NCI-H1105 (cell line): ENCODE measurements around the gene TPTE.
"Not testable (repeated sequence)": the region's sequence is repeated elsewhere in the genome, so short reads cannot be mapped to it uniquely, and the experiment has no call there.

Experiments
- DNase-seq: peaks from one replicate; lab custom pipeline; 2025; lab: John Stamatoyannopoulos, UW

TPTE gene

GRCh38 chr21:10521091-10521598, at the start of gene TPTE:
TPTE (plus strand) TSS chr21:10521583; CDS start chr21:10538724, 17,141 bp downstream.
- peak; percentile 76 for DNase-seq

- not testable (repeated sequence) for DNase-seq
Measured at GRCh38 chr21:10471999-10472398, 49.4 kb upstream of the TPTE start.

DNA sequence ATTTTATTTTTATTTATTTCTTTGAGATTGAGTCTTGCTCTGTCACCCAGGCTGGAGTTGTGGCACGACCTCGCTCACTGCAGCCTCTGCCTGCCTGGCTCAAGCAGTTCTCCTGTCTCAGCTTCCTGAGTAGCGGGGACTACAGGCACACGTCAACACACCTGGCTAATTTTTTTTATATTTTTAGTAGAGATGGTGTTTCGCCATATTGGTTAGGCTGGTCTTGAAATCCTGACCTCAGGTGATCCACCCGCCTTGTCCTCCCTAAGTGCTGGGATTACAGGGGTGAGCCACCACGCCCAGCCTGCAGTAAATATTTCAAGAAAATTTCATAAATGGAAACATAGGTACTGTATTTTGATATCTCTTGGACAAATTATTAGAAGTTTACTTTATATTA, 43.6 kb upstream of the TPTE start:
- DNase-seq = not testable (repeated sequence)

DNA sequence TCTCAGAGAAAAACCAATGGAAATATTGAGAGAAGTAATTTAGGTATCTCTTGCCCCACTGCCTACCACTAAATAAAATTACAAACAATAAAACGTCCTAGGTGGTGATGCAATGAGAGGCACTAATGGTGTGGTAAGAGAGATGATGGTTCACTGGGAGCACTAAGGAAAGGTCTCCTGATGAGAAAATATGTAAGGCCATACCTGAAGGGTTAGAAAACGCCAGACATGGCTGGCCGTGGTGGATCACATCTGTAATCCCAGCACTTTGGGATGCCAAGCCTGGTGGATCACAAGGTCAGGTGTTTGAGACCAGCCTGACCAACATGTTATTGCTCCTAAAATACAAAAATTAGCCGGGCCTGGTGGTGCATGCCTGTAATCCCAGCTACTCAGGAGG, 41.5 kb upstream of the TPTE start:
- not testable (repeated sequence) for DNase-seq

DNA sequence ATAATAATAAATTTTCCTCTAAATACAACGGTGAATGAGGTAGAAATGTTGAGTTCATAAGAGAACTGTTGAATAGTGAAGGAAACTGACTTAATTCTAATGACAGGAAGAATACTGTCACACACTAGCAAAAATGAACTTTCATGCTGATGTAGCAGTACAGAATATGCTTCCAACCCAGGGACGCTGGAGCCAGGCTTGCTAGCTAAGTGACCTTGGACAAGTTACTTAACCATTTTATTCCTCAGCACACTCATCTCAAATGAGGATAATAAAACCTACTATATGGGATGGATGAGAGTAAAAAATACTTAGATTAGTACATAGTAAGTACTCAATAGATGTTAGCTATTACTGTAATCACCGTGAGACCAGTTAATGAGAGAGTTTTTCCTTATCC, 36.5 kb upstream of the TPTE start:
- DNase-seq = not testable (repeated sequence)

DNA sequence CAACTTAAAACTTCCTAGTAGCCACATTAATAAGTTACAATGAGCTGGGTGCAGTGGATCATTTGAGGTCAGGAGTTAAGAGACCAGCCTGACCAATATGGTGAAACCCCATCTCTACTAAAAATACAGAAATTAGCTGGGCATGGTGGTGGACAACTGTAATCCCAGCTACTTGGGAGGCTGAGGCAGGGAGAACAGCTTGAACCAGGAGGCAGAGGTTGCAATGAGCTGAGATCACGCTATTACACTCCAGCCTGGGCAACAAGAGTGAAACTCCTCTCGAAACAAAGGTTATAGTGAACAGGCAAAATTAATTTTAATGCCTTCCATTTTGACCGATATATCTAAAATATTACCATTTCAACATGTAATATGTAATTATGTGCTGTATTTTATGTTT, 30.9 kb upstream of the TPTE start:
- not testable (repeated sequence) for DNase-seq

DNA sequence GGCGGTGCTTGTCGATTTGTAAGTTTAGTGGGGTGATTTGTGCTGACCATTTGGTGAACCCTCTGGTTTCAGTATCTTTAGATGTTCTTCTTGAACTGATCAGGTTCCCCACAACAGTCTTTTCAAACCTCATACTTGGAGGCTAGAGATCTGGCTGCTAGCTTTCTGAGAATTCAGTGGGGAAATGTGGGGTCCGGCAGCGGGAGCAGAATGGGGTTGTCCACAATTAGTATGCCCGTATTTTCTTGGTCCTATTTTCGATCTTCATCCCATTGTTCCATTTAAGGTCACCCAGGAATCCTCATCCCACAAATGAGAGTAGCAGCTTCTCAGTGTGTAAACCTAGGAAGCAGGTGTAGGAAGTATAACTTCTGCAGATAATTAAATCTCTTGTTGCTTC, 10.3 kb upstream of the TPTE start:
- DNase-seq = no peak

DNA sequence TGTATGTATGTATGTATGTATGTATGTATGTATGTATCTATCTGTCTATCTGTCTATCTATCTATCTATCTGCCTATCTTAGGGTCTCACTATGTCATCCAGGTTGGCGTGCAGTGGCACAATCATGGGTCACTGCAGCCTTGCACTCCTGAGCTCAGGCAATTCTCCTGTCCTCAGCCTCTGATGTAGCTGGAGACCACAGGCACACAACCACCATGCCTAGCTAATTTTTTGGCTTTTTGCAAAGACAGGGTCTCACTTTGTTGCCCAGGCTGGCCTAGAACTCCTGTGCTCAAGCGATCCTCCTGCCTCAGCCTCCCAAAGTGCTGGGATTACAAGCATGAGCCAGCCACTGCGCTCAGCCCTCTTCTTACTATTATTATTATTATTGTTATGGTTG, 4.5 kb upstream of the TPTE start:
- DNase-seq = not testable (repeated sequence)

DNA sequence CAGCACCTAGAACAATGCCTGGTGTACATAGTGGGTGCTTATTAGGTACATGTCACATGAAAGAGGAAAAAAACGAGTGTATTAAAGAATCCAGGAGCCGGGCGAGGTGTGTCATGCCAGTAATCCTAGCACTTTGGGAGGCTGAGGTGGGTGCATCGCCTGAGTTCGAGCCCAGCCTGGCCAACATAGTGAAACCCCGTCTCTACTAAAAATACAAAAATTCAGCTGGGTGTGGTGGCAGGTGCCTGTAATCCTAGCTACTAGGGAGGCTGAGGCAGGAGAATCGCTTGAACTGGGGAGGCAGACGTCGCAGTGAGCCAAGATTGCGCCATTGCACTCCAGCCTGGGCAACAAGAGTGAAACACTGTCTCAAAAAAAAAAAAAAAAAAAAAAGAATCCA, 3.5 kb upstream of the TPTE start:
- not testable (repeated sequence) for DNase-seq

DNA sequence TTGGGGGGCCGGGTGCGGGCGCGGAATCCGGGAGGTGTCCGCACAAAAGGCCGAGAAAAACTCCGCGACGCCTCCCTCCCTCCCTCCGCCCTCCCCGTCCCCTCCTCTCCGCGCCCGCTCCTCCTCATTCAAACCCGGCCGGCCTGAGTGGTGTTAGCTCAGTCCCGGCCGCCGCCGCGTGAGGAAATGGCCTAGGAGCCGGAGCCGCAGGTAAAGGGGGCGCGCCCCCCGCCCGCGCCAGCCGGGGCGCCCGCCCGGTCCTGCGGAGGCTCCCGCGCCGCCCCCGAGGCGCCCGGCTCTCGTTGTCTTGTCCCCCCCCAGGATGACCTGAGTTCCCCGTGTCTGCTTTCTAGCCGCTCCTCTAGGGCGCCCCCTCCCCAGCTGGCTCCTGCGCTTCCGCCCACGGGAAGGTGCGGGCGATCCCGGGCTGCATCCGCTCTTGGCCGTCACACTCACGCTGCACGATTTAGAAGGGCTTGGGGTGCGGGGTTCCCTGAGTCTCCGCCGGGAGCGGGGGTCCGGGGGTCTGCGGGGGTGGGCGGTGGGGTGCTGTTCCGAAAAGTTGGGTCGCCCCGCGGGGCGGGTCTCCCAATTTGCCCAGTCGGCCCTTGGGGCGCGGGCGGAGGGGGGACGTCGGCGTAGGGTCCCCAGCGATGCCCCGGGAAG, 585 bp downstream of the TPTE start:
- peak; percentile 2 for DNase-seq

DNA sequence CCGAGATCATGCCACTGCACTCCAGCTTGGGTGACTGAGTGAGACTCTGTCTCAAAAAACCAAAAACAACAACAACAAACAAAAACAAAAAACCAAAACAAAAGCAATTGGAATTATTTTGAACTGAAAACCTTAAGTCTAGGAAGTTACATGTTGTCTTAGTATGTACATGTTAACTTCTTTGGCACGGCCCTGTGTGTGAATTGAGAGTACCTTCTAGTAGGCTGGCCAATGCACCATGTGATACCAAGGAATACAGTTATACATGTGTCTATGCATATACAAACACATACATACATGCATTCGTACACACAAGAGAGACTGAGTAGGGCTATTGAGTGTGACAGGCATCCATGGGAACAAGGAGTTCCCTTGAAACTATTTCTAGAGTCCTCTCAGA, 18.6 kb downstream of the TPTE start:
- no peak for DNase-seq

- not testable (repeated sequence) for DNase-seq
Measured at GRCh38 chr21:10544376-10544775, 23.0 kb downstream of the TPTE start.

DNA sequence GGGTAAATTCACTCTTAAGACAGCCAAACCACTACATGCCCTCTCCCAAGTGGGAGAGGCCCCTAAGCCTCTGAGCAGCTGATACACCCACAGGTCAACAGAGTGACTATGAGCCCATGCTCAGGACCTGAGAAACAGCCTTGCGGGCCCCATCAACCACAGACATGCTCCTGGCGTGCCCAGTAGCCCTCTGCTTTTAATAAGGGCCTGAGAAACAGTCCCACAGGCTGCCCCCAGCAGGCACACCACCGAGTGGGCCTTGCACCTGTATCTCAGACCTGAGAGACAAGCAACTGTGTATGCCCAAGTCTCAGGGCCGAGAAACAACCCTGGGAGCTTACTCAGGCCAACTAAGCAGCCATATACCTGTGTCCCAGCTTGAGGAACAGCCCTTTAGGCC, 26.5 kb downstream of the TPTE start:
- not testable (repeated sequence) for DNase-seq

GRCh38 chr21:10548331-10548954, 27.1 kb downstream of the TPTE start:
- DNase-seq = not testable (repeated sequence)

GRCh38 chr21:10570803-10571202, 49.4 kb downstream of the TPTE start:
- not testable (repeated sequence) for DNase-seq

DNA sequence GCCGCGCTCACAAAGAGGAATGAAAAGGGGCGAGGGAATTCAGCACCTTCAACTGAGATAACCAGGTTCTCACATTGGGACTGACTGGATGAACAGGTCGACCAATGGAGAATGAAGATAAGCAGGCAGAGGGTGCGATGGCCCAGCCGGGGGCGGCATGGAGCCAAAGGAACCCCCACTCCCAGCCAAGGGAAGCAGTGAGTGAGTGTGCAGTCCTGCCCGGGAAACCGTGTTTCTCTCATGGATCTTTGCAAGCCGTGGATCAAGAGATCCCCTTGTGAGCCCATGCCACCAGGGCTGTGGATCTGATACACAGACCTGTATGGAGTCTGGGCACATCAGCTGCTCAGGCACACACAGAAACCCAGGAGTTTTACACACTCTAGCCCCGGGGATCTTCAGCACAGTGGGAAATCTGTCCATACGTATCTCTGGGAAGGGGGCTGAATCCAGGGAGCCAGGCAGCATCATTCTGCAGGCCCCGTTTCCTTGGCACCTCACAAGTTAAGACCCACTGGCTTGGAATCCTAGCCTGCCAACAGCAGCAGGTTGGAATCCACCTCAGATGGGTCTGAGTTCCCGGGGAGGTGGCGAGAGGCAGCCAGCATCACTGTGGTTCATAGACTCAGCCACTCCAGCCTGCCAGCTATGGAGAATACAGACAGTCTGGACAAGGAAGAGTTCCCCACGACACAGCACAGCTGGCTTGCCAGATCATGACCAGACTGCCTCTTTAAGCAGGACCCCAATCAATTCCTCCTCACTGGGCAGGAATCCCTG, 53.3 kb downstream of the TPTE start:
- DNase-seq = not testable (repeated sequence)

- no peak for DNase-seq
Measured at GRCh38 chr21:10575311-10575667, 53.9 kb downstream of the TPTE start.

GRCh38 chr21:10578910-10579309, 57.5 kb downstream of the TPTE start:
- DNase-seq = not testable (repeated sequence)

GRCh38 chr21:10589115-10589514, 67.7 kb downstream of the TPTE start:
- DNase-seq = not testable (repeated sequence)

DNA sequence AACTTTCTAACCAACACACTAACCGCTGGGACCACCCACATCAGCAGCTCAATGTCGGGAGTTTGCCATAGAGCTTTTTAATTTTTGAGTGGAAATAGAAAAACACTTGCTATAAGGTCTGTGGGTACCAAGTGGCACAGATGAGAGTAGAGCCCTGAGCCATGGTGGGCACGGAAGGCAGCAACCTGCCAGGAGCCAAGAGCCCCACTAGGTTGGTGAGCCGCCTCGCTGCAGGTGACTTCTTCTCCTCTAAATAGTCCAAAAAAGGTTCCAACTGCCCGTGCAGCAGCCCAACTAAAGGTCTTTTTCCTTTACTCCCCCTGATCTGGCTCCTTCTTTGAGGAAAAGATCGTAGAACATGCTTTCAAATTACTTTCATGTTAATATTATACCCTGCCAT, 85.7 kb downstream of the TPTE start:
- DNase-seq = not testable (repeated sequence)

DNA sequence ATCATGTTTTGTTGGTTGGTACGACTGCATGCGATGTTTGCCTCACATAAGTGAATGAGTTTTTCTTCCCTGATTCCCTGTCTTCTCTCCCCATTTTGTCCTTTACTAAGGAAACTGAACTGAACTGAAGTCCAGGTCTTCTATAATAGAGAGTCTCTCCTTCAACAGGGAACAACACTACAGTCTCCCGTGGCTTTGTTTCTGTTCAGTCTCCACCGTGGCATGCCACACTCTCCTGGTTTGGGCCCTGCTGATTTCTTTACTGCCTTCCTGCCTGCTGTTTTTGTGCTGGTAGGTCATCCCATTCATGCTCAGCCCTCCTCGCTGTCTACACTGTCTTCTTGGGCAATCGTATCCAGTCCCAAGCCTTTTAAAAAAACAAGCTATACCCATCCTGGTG, 92.9 kb downstream of the TPTE start:
- DNase-seq = not testable (repeated sequence)

DNA sequence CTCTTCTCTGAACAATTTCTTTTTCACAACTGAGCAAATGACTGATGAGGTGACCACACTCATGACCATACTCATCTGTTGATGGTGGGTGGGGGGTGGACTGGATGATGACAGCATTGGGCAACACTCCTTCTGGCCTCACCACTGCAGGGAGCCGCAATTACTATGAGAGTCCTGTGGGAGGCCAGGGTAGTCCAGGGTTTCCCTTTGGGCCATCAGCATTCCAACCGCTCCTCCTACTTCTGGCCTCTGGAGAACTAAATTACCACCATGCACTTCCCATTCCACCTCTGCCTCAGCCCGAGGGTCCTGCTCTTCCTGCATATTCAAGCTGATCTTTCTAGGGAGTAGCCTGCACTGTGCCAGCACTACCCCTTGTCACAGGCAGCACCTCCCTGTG, 94.7 kb downstream of the TPTE start:
- DNase-seq = not testable (repeated sequence)

DNA sequence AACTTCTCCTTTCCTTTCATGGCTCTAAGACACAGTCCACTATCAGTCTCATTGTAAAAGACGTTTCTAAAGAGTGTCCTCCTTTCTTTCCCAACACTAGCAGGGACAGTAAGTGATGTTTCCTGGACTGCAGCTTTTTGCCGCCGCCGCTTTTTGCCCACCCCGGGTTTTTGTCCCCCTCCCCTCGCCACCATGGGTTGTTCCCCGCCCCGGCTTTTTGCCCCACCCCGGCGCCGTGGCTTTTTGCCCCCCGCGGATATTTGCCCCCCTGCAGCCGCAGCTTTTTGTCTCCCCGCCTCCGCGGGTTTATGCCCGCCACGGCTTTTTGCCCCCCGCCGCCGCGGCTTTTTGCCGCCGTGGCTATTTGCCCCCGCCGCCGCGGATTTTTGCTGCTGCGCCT, 95.2 kb downstream of the TPTE start:
- DNase-seq = no peak
